NCI-H187 treated with DMSO at 0.1 percent for 48 hours (cell line): Measurements from ENCODE around the gene DNAH14.
"Not testable (repeated sequence)": the region's sequence is repeated elsewhere in the genome, so short reads cannot be mapped to it uniquely, and the experiment has no call there.

Source experiments
- DNase-seq: peaks from one replicate; lab custom pipeline; 2025; lab: John Stamatoyannopoulos, UW

Gene DNAH14

GRCh38 chr1:224996266-224996665, 66.8 kb downstream of the DNAH14 start:
- no peak for DNase-seq

- no peak for DNase-seq
Observed at GRCh38 chr1:224998185-224998584, 68.7 kb downstream of the DNAH14 start.

GRCh38 chr1:225004396-225004795, 74.9 kb downstream of the DNAH14 start:
- no peak for DNase-seq

GRCh38 chr1:225006352-225006751, 76.9 kb downstream of the DNAH14 start:
- not testable (repeated sequence) for DNase-seq

GRCh38 chr1:225008050-225008449, 78.6 kb downstream of the DNAH14 start:
- not testable (repeated sequence) for DNase-seq

GRCh38 chr1:225021037-225021436, 91.6 kb downstream of the DNAH14 start:
- no peak for DNase-seq

- DNase-seq, result no peak
Observed at GRCh38 chr1:225026701-225027100, 97.2 kb downstream of the DNAH14 start.

- DNase-seq, result not testable (repeated sequence)
Observed at GRCh38 chr1:225036441-225036840, 107.0 kb downstream of the DNAH14 start.

GRCh38 chr1:225042263-225042662, 112.8 kb downstream of the DNAH14 start:
- DNase-seq, result no peak

GRCh38 chr1:225044258-225044657, 114.8 kb downstream of the DNAH14 start:
- DNase-seq, result no peak

- no peak for DNase-seq
Observed at GRCh38 chr1:225049594-225049993, 120.1 kb downstream of the DNAH14 start.

GRCh38 chr1:225063722-225064121, 134.2 kb downstream of the DNAH14 start:
- DNase-seq, result no peak

GRCh38 chr1:225070972-225071371, 141.5 kb downstream of the DNAH14 start:
- no peak for DNase-seq

GRCh38 chr1:225097175-225097574, 167.7 kb downstream of the DNAH14 start:
- no peak for DNase-seq

GRCh38 chr1:225111000-225111399, 181.5 kb downstream of the DNAH14 start:
- no peak for DNase-seq

GRCh38 chr1:225113265-225113664, 183.8 kb downstream of the DNAH14 start:
- no peak for DNase-seq

GRCh38 chr1:225114354-225114990, 185.0 kb downstream of the DNAH14 start:
- DNase-seq, result no peak

GRCh38 chr1:225119307-225119706, 189.8 kb downstream of the DNAH14 start:
- DNase-seq, result no peak

GRCh38 chr1:225121095-225121494, 191.6 kb downstream of the DNAH14 start:
- no peak for DNase-seq

- DNase-seq, result no peak
Observed at GRCh38 chr1:225131869-225132268, 202.4 kb downstream of the DNAH14 start.

GRCh38 chr1:225137976-225138375, 208.5 kb downstream of the DNAH14 start:
- no peak for DNase-seq

GRCh38 chr1:225143001-225143400, 213.5 kb downstream of the DNAH14 start:
- no peak for DNase-seq

- DNase-seq, result no peak
Observed at GRCh38 chr1:225146478-225146877, 217.0 kb downstream of the DNAH14 start.

GRCh38 chr1:225147791-225148190, 218.3 kb downstream of the DNAH14 start:
- not testable (repeated sequence) for DNase-seq
